ENCODE results near the gene RNF207. TPM values are rescaled to one million over a fixed set of nuclear protein-coding genes. Genes with fewer than 3 reads are reported as not detected.
A peak's percentile ranks its signal among the peaks of the same experiment; 100 is the strongest.

The RNF207 gene
- polyA plus RNA-seq (ENCODE audit: insufficient read length in 12 of 12): 10 to 100 TPM in 10 of 12 donors, 1 to 10 TPM in 1, not detected in 1; 7.8 to 48.0 (median 21.1) TPM
- long read RNA-seq, donor 1, transcript RNF207-205 (3 exons, 551 nt): major isoform, 5 of 25 reads
- long read RNA-seq, donor 1, partial matches to known transcripts: 19 of 25 reads
- long read RNA-seq, donor 1, other reads (novel, unspliced or antisense): 0 of 25 reads
- long read RNA-seq, donor 2, partial matches to known transcripts: 15 of 15 reads
- long read RNA-seq, donor 2, other reads (novel, unspliced or antisense): 0 of 15 reads
- long read RNA-seq, donor 3, partial matches to known transcripts: 0 of 3 reads
- long read RNA-seq, donor 3, other reads (novel, unspliced or antisense): 0 of 3 reads
- long read RNA-seq, donor 4, partial matches to known transcripts: 0 of 1 reads
- long read RNA-seq, donor 4, other reads (novel, unspliced or antisense): 0 of 1 reads
- long read RNA-seq, donor 5, partial matches to known transcripts: 0 of 3 reads
- long read RNA-seq, donor 5, other reads (novel, unspliced or antisense): 0 of 3 reads
- long read RNA-seq, donor 6, partial matches to known transcripts: 0 of 10 reads
- long read RNA-seq, donor 6, other reads (novel, unspliced or antisense): 8 of 10 reads
- long read RNA-seq, donor 7, partial matches to known transcripts: 0 of 3 reads
- long read RNA-seq, donor 7, other reads (novel, unspliced or antisense): 0 of 3 reads
- long read RNA-seq, donor 8, partial matches to known transcripts: 17 of 18 reads
- long read RNA-seq, donor 8, other reads (novel, unspliced or antisense): 0 of 18 reads
- long read RNA-seq, donor 9, partial matches to known transcripts: 0 of 1 reads
- long read RNA-seq, donor 9, other reads (novel, unspliced or antisense): 0 of 1 reads
- long read RNA-seq, donor 10, partial matches to known transcripts: 27 of 29 reads
- long read RNA-seq, donor 10, other reads (novel, unspliced or antisense): 0 of 29 reads
- long read RNA-seq, donor 11, partial matches to known transcripts: 16 of 17 reads
- long read RNA-seq, donor 11, other reads (novel, unspliced or antisense): 0 of 17 reads

- peak; percentile 74 for DNase-seq
These were observed at the start of gene RNF207 for GRCh38 chr1:6205849-6206519. RNF207 (plus strand) TSS chr1:6206119; CDS start chr1:6206536, 417 bp downstream.

DNA sequence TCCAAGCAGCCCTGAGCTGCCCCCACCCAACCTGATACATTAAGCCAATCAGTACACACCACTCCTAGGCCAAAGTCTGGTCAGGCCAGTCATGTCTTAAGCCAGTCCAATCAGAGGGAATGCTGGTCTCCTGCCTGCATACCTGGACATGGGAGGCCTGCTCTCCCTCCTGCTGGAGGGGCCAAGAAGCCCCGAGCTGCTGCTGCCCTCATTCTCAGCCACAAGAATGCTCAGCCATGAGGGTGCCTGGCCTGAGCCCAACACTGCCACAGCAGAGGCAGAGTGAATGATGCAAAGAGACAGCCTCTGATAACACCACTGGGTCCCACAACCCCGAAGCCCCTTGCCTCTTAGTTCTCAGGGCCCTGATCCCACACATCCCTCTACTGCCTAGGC lies 48.8 kb upstream of the RNF207 start:
- DNase-seq: no peak

- DNase-seq: no peak
These were observed 48.3 kb upstream of the RNF207 start for GRCh38 chr1:6157528-6158174.

GRCh38 chr1:6158181-6158580 lies 47.7 kb upstream of the RNF207 start:
- no peak for DNase-seq

DNA sequence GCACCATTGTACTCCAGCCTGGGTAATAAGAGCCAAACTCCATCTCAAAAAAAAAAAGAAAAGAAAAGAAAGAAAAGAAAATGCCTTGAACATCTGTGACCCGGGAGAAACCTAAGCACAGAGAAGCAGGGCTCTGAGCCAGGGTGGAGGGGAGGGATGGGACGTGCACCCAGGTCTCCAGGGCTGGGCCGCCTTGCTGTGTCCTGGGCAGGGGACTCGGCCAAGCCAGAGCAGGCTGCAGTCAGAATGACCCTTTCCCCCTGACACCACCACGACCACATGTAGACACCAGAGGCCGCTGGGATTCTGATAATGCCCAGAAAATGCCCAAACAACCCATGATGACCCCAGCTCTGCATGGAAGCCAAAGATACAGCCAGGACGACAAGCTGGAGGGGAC lies 43.6 kb upstream of the RNF207 start:
- no peak for DNase-seq

DNA sequence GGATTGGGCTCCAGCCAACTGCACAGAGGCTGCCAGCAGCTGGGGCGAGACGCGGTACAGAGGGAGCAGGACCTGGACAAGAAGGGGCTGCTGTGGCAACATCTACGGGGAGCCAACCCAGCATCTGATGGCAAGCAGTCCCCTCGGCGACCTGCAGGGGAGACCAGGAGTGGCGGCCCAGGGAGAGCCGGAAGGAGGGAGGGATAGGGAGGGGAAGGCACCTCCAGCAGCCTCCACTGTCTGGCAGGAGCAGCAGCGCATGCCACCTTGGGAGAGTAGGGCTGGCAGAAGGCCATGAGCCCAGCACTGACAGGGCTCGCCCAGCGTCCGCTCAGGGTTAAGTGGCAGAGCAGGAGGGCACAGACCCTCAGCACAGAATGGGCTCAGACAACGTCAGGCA lies 43.1 kb upstream of the RNF207 start:
- DNase-seq: no peak

DNA sequence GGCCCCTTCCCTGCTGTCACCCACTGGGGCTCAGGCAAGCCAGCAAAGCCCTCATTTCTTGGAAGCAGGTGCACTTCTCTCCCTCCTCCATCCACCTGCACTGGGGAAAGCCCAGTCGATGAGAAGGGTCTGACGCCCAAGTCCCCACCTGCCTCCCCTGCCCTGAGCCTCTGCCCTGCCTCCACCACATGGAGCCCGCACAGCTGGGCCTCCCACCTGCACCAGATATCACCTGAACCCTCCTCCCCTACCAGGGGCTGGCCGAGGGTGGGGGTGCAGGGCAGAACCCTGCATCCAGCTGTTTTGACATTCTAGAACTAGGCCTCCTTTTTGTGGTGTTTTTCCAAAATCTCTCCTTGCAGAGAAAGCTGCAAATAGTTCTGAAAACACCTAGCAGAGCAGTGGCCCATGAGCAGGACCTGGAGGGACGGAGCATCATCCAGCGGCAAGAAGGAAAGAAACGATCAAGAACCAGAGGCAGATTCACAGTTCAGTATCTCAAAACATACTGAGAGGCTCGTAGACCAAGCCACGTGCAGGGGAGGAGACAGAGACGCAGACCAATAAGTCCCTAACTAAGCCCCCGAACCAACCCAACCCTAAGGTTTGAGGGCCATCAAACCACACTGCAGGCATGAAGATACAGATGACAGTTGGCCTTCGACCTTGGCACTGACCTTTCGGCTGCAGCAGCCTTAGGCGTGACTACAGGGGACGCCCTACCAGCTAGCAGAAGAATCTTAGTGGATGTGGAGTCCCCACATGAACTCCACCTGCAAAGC lies 42.5 kb upstream of the RNF207 start:
- DNase-seq: no peak

DNA sequence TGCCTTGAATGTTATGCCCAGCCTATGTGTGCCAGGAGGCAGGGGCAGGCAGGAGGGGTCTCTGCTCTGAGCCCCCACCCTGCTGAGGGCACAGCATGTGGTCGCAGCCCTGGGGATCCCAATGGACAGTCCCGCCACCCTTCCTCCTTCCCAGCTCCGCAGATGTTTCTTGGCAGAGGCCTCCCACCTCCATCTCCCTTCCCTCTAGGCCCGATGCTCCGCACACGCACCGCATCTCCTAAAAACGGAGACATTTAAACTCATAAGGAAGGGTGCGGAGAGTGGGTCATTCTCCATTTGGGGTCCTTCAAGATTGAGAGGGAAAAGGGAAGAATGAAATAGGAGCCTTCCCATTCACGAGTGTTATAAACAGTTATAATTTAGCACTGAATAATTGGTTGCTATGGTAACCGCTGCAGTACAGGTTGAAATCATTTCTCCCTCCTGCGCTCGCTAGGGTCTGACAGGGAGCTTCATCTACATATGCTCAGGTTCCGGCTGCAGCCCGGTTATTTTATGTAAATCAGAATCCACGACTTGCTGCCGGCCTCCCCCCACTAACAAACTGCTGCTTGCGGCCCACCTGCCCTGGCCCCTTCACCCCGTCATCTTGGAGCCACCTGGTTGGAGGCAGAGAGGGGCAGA lies 41.8 kb upstream of the RNF207 start:
- DNase-seq: no peak

GRCh38 chr1:6165027-6165426 lies 40.9 kb upstream of the RNF207 start:
- no peak for DNase-seq

- DNase-seq: no peak
These were observed 40.4 kb upstream of the RNF207 start for GRCh38 chr1:6165441-6165985.

DNA sequence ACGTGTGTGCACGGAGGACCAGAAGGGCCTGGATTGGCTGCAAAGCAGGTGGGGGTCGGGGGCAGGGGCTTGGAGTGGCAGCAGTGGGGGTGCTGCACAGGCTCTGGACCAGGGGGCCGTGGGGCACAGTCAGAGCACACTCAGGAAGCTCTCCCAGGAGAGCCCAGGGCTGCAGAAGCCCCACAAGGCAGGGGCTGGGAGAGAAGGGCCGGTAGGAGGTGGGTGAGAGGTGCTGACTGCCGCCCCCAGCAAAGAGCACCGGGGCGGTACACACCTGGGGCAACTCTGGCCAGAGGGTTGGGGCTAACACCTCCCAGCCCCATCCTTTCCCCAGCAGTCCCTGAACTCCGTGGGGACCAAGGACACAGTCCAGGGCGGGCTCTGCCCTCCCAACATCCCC lies 39.7 kb upstream of the RNF207 start:
- no peak for DNase-seq

DNA sequence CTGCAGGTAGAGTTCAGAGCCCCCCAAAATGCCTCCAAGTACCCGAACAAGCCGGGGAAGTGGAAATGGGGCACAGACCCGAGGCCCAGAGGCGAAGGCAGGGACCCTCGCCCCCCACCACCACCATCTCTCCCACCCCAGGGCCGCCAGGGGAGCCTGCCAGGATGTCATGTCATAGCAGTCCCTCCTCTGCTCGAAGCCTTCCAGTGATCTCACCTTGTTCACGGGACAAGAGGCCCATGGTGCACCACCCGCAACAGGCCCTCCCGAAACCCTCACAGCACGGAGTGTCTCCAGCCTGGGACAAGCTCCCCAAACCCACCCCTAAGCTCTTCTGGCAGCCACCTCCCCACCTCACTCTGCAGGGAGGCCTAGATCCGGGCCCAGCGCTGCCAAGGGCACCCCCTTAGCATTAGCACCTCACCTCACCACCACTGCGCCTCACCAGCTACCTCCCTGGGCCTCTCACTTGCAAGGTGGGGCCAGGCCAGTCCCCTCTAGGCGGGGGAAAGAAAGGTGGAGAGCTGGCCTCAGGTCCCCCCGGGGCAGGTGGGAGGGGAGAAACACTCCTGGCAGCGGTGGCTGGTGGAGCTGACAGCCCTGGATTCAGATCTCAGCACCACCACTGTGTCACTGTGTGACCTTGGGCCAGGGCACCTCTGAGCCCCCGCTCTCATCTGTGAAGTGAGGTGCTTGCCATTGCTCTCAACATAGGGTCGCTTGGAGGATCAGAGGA lies 39.1 kb upstream of the RNF207 start:
- no peak for DNase-seq

DNA sequence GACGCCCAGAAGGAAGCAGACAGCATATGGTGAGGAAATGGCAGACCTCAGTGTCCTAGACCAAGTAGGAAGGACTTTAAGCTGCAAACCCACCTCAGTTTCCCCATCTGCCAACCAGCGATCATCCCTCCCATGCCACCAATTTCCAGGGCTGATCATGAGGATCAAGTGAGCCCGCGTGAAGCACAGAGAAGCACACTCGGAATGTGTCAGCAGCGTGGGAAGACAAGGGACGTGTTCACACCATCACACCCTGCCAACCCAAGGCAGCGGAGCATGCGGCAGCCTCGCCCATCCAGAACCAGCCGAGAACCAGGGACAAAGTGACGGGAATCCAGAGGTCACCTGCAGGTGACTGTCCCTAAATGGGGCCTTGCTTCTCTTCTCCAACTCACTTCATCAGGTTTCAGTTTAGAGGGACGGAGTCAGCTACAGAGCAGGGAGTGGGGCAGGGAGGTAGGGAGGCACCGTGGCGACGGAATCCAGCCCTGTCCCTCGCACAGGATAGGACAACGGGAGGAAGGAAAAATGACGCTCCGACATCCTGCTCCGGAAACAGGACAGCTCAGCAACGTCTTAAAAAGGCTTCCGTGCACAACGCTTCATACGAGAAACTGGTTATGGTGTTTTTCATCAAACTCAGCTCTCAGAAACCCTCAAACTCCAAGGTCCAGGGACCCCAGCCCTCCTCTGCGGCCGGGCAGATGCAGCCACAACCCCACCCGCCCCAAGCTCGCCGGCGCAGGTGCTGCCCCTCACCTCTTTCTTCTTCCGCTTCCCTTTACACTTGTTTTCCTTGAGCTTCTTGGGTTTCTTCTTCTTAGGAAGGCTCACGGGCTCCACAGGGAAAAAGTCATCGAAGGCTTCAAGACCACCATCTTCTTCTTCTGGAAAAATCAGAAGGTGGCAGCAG lies 38.3 kb upstream of the RNF207 start:
- no peak for DNase-seq

DNA sequence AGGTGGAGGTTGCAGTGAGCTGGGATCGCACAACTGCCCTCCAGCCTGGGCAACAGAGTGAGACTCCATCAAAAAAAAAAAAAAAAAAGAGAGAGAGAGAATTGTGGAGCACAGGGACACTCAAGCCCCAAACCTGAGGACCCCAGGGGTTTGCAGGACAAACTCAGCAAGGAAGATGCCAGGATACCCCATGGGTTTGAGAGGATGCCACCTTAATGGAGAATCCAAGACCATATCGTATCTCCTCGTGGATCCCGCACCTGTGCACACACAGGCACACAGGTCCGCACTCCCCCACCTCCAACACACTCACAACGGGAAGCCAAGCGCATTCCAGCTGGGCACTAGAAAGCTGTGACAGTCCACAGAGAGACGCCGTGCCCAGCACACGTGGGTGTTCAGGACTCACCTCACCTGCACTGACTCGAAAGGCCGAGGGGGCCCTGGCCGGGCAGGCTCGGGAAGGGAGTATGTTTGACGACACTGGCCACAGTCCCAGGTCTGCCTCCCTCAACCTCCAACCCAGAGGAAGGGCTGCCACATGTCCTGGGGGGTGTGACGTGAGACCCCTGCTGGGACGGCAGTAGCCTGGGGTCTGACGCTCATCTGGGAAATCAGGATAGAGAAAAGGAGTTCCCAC lies 36.9 kb upstream of the RNF207 start:
- no peak for DNase-seq

DNA sequence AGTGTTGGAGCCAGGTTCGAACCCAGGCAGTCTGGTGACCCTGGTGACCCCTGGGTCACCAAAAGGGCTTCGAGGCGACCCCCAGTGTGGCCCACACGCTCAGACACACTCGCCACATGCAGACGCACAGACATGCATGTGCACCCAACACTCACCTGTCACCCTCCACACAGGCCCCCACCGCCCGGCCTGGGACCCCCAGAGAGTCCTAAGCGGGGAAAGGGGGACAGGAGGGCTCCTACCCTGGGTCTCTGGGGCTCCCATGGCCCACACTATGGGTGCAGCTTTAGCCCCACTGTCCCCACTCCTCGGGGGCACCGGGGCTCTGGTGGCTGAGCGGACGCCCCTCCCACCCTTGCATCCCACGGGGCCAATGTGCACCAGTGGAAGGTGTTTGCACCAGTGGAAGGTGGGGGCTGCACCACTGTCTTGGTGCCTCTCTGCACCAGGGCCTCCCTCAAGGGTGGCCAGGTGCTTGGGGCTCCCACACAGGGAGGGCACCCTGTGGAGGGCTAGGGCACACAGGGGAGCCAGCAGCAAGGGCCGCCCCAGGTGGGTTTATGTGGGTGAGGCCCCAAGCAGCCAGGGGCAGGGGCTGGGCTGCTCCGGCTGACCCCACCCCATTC lies 35.7 kb upstream of the RNF207 start:
- no peak for DNase-seq

GRCh38 chr1:6170742-6171201 lies 35.1 kb upstream of the RNF207 start:
- no peak for DNase-seq
